C1 segment of cervical spinal cord (tissue), 14 donors: ENCODE data around the gene SLC35A3.
A peak's percentile ranks its signal among the peaks of the same experiment; 100 is the strongest.
"Not testable (repeated sequence)": the region's sequence is repeated elsewhere in the genome, so short reads cannot be mapped to it uniquely, and the experiment has no call there.

Experiments
- DNase-seq, 14 donors: peaks; one replicate each; lab custom pipeline; 2025; lab: John Stamatoyannopoulos, UW

Gene SLC35A3

GRCh38 chr1:100035214-100035613 lies 65.4 kb downstream of the SLC35A3 start:
- DNase-seq: no peak

GRCh38 chr1:100036718-100037655 lies 67.2 kb downstream of the SLC35A3 start:
- DNase-seq: peak in 2 of 14 donors; percentile 5 to 37

- DNase-seq: no peak
These were observed 67.8 kb downstream of the SLC35A3 start for GRCh38 chr1:100037656-100037926.

- DNase-seq: peak; percentile 10 to 94 (median 82)
These were observed 68.3 kb downstream of the SLC35A3 start for GRCh38 chr1:100037927-100038659.

- peak in 12 of 14 donors; percentile 41 to 80 (median 64) for DNase-seq
These were observed 69.0 kb downstream of the SLC35A3 start for GRCh38 chr1:100038660-100039287.

GRCh38 chr1:100039591-100039990 lies 69.8 kb downstream of the SLC35A3 start:
- no peak for DNase-seq

GRCh38 chr1:100045206-100045605 lies 75.4 kb downstream of the SLC35A3 start:
- no peak for DNase-seq

GRCh38 chr1:100047235-100047708 lies 77.5 kb downstream of the SLC35A3 start:
- DNase-seq: not testable (repeated sequence)

GRCh38 chr1:100050139-100050538 lies 80.3 kb downstream of the SLC35A3 start:
- DNase-seq: no peak

- no peak for DNase-seq
These were observed 81.6 kb downstream of the SLC35A3 start for GRCh38 chr1:100051401-100051800.

- no peak for DNase-seq
These were observed 82.1 kb downstream of the SLC35A3 start for GRCh38 chr1:100051893-100052292.

- no peak for DNase-seq
These were observed 83.3 kb downstream of the SLC35A3 start for GRCh38 chr1:100053119-100053518.

- no peak for DNase-seq
These were observed 83.9 kb downstream of the SLC35A3 start for GRCh38 chr1:100053727-100054126.

GRCh38 chr1:100061681-100062080 lies 91.9 kb downstream of the SLC35A3 start:
- DNase-seq: no peak

GRCh38 chr1:100065183-100065968 lies 95.6 kb downstream of the SLC35A3 start:
- DNase-seq: no peak

- DNase-seq: no peak
These were observed 96.1 kb downstream of the SLC35A3 start for GRCh38 chr1:100065969-100066227.

GRCh38 chr1:100070201-100070939 lies 100.6 kb downstream of the SLC35A3 start:
- no peak for DNase-seq

GRCh38 chr1:100073531-100073930 lies 103.7 kb downstream of the SLC35A3 start:
- DNase-seq: no peak

- DNase-seq: no peak
These were observed 105.0 kb downstream of the SLC35A3 start for GRCh38 chr1:100074604-100075395.

- no peak for DNase-seq
These were observed 106.0 kb downstream of the SLC35A3 start for GRCh38 chr1:100075773-100076172.
